ENCODE data around the gene UAP1L1.
"Not testable (repeated sequence)": the region's sequence is repeated elsewhere in the genome, so short reads cannot be mapped to it uniquely, and the experiment has no call there.

UAP1L1 gene

DNA sequence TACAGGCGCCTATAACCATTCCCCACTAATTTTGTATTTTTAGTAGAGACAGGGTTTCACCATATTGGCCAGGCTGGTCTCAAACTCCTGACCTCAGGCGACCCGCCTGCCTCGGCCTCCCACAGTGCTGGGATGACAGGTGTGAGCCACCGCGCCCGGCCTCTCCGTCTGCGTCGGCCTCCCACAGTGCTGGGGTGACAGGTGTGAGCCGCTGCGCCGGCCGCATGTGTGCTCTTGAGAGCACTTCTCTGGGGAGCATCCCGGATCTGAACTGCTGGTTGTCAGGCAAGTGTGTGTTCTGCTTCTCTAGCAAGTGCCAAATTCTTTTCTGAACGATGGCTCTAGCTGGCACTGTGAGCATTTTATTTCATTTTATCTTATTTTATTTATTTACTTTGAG lies 19.8 kb upstream of the UAP1L1 start:
- DNase-seq, result no peak

DNA sequence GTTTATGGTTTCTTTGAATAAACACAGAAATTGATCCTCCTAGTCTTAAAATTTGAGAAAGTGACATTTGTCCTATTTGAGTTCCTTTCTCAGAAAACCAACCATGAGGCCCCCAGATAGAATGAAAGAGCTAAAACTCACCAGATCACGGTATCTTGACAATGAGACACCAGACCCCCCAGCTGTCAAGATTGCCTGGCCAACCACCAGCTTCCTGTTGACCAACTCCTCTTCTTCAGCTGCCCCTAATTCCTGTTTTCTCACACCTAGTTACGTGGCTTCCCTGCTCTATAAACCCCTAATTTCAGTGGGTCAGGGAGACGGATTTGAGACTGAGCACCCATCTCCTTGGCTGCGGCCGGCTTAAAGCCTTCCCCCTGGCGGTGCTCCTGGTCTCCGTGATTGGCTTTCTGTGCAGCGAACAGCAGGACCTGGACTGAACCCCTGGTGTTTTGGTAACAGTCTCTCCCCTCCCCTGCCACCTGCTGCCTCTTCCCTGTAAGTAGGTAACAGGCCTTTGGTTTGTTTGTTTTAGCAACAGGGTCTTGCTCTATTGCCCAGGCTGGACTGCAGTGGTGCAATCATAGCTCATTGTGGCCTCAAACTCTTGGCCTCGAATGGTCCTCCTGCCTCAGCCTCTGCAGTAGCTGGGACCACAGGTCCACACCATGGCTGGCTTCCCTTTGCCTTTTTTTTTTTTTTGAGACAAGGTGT lies 18.6 kb upstream of the UAP1L1 start:
- no peak for DNase-seq

DNA sequence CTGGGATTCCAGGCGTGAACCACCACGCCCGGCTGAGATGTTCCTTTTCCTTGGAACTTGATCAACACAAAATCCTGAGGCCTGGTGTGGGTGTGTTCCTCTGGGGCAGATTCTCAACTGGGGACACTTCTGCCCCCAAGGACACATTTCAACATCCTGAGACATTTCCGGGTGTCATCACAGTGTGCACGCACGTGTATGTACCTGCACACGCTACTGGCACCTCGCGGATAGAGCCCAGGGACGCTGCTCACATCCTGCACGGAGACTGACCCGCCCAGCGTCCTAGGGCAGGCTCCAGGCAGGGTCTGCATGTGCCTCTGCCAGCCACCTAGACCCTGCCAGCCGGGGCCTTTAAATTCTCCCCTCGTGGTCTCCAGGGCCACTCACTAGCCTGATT lies 14.9 kb upstream of the UAP1L1 start:
- DNase-seq, result no peak

DNA sequence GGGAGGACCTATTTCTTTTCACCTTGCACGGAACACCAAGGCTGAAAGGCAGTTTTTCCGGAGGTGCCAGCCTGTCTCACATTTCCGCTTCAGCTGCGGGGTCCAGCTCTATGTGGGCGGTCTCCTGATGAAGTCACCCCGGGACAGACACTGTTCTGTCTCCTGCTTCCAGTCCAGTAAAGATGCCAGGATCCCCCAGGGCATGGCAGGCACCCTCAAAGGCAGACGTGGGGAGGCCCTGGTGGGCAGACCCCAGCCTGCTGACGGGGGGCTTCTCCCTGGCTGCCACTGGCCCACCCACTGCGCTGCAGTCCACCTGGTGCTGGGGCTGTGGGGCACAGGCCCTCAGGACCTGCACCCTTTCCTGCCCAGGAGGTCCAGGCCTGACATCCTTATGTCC lies 14.5 kb upstream of the UAP1L1 start:
- not testable (repeated sequence) for DNase-seq

DNA sequence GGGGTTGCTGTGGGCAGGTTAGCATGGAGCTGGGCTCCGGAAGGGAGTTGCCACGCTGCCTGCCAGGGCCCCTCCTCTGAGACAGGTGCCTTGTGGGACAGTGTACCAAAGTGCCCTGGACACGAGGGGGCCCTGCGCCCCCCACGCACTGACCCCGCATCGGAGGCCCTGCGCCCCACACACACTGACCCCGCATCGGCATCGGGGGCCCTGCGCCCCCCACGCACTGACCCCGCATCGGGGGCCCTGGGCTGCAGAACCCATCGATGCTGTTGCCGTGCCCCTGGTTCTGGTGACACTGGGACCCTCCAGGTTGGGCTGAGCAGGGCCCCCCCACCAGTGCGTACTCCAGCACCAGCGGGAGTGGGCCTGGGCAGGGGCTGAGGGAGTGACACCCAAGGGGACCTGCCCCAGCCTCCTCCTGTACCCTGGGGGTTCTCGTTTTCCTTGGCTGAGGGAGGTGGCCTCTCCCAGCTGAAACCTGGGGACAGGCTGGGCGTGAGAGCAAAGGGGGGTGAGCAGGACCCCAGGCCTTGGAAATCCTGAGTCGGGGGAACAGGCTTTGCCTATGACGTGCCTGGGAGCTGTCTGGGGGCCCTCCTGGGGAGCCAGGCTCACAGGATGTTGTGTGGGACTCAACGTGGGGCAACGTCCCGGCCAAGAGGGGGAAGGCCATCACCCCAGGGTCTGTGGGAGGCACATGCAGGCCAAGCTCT lies 13.8 kb upstream of the UAP1L1 start:
- no peak for DNase-seq

DNA sequence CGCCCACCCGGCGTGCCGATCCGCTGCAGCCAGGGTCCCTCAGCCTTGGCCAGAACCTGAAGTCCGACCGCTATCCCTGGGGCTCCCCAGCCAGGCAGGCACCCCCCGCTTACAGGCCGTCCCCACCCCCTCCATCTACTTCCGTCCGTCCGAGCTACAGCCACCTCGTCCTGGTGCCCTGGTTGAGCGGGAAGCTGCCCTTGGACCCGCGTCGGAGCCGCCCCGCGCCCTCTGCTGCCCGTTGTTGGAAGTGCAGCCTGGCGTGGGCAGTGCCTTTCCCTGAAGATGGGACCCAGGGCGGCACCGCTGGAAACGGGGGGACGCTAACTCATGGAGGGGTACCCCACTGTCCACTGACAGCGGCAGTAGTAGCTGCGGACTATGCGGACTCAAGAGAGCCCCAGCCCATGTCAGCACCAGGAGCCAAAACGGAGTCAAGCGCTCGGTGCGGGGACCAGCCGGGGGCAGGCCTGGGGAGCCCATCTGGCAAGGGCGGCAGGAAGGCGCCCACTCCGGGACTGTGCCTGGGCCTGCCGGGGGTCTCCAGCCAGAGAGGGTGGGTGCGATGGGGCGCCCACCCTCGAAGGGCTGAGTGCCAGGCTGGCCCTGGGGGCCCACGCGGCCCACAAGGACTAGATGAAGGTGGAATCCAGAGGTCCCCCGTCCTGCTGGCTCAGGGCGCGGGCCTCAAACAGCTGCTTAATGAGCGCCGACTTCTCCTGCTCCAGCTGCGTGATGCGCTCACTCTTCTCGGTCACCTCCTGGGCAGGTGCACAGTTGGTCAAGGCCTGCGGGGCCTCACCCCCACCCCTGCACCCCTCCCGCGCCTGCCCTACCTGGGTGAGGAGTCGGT lies 13.1 kb upstream of the UAP1L1 start:
- no peak for DNase-seq

DNA sequence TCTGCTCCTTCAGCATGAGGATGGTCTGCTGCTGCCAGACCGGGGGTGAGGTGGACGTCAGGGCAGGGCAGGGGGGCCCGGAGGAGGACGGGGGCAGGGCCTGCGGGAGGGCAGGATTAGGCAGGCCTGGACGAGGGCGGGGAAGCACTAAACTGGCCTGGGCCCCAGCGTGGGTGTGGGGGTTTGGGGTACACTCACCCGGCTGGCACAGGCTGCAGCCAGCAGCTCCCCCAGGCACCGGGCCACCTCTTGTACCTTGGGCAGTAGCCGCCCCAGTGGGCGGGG lies 12.5 kb upstream of the UAP1L1 start:
- no peak for DNase-seq

DNA sequence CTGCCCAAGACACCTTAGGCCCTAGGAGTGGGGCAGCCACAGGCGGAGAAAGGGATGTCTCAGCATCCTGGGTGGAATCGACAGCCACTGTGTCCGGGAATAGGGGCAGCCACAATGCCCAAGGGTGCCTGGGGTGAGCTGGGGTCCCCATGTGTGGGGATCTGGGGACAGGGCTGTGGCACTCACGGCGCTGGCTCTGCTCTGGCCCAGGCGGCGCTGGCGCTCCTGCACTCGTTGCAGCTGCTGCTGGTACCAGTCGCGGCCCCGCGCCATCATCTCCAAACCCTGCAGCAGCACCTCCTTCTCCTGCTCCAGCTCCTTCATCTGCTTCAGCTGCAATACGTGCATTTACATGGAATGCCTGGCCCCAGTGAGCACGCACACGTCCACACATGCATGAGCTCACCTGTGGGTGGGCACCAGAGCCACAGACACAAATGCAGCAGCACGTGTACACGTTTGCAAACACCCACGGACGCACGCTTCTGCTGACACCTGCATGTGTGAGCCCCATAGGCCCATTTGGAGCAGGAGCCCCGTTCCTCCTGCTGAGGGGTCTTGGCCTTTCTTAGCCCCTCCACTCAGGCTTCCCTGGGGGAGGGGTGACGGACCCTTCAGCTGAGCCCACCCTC lies 11.9 kb upstream of the UAP1L1 start:
- DNase-seq, result no peak

DNA sequence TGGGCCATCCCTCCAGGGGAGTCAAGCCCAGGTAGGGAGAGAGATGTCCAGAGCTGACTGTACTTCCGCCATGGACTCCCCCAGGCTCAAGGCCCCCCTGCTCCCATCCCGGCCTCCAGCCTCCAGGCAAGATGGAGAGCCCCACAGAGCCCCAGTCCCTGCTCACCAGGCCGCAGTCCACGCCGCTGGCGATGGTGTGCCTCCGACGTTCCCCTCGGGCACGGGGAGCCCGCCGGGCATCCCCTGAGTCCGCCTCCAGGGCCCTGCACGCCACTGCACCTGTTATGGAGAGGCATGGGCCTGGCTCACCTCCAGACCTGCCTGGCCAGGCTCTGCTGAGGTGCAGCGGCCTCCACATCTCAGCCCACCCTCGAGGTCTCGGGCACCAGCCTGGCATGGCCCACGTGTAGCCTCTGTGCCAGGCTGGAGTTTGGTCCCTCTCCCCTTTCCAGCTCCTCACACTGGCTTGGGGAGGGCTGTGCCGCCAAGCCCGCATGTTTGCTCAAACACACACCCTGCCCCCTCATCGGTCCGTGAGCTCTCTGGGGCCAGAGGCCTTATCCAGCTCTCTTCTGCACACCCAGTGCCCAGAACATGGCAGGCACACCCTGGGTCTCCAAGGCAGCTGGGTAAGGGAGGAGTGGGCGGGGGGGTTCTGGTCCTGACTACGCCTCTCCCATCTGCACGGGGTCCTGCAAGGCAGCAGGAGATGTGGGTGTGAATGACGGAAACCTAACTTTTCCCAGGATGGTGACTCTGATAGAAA lies 11.0 kb upstream of the UAP1L1 start:
- no peak for DNase-seq

DNA sequence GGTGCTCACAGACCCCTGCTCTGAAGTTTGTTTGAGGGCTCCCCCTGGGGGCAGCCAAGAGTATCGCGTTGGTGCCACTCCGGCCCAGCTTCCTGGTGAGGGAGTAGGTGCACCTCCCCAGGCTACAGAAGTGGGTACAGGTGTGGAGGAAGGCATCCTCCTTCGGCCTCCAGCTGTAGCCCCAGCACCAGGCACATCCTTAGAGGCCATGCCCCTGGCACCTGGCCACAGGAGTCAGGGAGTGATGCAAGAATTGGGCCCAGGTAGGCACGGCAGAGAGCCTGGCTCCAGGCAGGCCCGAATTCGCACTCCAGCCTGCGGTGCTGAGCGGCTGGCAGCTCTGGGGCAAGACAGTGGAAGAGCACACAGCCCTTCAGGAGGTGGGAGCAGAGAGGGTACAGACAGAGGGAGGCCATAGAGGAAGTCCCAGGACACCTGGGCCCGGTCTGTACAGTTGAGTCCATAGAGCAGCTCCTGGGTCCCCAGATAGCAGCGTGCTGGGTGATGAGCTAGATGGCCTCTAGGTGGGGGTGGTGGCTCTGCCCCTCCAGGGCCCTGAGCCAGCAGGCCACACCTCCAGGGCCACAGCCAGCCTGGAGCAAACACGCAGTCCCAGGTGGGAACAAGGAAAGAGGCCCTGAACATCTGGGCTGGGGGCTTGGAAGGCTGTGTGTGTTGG lies 9.3 kb upstream of the UAP1L1 start:
- DNase-seq, result no peak

DNA sequence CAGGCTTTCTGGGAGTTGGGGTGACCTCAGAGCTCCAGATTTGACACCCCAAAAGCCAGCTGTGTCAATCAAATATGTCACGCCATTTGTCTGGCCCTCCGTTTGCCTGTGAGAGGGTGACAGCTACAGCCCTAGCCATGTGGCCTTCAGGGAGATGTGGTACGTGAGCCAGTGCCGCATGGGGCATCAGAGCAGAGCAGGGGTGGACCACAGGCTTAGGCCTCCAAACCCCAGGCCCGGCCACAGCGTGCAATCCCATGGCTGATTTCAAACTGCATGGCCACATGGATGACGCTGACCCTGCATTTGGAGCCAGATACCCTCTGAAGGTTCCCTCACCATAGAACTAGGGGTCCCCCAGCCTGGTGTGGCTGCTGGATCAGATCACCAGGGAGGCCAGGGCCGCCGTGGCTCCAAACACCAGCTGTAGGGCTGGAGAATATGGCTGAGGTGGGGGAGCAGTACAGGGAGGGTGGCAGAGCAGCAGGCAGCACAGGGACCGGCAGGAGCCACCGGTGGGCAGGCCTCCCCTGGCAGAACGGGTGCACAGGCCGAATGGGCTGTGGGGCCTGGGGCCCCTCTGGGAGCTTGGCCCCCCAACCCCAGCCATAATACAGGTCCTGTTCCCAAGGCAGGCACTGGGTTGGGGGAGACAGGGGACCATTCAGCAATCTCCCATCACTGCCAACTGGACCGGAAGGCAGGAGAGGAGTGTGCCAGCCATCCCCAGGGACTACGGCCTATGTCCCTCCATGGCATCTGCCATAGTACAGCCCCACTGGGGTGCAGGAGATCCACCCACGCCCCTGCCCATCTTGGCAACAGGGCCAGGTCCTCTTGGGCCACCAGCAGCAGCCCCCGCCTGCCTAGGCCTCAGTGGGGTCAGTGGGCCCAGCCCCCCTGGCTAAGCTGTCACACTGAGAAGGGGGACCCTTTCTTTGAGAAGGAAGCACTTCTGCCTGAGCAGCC lies 8.5 kb upstream of the UAP1L1 start:
- DNase-seq, result no peak

DNA sequence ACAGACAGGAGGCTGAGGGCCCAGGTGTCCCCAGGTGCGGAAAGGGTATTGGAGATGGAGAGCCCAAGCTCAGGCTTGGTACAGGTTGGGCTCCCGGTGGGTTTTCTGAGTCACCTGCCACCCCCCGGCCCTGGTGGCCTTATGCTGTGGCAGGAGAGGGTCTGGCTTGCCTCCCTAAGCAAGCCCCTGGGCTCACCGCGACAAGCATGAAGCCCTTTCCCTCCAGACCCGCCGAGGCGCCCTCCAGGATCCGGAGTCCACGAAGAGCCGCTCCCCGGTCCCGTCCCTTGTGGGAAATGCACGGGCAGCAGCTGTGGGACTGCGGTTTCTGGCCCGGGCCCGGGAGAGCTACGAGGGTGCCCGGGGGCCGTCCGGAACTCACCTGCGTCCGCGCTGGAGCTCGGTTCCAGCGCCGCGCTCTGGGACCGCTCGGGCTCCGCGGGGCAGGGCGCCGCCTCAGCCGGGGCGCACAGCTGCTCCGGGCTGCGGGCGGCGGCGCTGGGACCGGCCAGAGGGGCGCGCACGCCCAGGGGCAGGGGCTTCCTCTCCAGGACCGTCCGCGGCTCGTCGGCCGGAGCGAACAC lies 7.7 kb upstream of the UAP1L1 start:
- DNase-seq, result no peak

DNA sequence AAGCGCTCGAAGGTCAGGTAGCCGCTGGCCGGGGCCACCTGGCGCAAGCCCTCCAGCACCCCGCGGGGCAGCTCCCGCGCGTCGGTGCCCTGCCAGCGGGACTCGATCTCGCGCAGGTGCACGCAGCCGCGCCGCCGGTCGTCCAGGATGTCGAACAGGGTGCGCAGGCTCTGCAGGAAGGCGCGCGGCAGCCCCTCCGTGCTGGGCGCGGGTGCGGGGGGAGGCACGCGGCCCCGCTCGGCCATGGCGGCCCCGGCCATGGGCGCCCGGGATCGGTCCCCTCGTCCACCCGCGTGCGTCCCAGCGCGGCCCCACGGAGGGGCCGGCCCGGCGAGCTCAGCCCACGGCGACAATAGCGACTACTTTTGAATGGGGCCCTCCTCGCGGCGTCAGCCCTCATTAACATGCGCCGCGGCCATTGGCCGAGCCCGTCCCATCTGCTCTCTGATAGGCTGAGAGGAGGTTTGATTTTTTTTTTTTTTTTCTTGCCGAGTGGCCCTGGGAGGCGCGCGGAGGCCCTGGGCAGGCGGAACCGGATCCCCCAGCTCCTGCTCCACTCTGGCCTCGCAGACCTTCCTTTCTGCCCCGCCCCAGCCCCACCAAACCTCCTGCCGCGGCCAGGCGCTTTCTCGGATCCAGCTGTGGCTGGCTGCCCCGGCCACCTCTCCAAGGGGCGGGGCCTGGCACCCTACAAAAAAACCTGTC lies 7.0 kb upstream of the UAP1L1 start, which contains the start of gene SAPCD2:
Gene SAPCD2, minus strand, starts transcription at position 357 of the 705 bp plus-strand sequence. Its CDS starts 97 bp downstream, at position 260.
- no peak for DNase-seq

DNA sequence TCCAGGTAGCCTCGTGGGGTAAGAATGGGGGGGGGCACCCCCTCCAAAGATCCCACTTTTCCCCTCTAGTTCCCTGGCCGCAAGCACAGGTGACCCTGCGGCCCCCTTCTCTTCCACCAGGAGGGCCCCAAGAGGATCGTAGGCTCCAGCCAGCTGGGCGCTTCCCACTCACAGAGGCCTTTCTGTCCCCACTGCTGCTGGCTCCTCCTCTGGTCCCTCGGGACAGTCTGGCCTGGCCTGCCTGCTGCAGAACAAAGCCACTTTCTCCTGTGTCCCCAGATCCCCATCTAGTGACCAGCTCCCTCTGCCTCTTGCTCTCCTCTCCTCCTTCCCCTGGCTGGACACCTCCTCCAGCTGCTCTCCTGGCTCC lies 6.4 kb upstream of the UAP1L1 start:
- DNase-seq, result no peak

DNA sequence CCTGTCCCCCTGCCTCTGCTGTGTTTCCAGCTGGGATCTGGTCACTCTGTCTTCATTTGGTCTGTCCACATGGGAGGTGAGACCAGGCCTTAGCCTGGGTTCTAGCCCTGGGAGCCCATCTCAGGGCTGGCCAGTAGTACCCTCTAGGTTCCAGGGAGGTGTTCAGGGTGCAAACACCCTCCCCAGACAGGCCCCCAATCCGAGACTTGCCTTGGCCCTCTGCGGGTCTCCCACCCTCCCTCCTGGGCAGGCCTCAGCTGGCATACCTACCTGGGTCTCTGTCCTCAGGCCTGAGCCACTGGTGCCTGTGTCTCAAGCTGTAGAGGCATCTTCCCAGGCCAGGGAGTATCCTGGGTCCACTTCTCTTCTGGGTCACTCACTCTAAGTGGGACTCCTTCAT lies 6.0 kb upstream of the UAP1L1 start:
- DNase-seq, result no peak

DNA sequence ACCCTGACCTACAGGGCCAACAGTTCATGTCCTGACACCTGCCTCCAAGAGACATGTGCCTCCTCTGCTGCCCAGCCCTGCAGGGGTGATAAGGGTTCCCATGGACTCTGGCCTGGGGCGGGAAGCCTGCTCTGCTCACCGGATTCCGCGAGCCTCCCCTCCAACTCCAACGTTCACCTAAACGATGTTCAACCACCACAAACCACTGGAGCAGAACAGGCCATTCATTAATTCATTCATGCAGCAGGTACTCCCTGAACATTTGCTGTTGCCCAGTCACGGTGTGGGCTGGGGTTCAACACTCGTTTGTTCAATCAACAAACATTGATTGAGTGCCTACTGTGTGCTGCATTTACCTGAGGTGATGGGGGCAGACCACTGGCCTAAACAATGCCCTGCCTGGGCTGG lies 3.3 kb upstream of the UAP1L1 start:
- no peak for DNase-seq

DNA sequence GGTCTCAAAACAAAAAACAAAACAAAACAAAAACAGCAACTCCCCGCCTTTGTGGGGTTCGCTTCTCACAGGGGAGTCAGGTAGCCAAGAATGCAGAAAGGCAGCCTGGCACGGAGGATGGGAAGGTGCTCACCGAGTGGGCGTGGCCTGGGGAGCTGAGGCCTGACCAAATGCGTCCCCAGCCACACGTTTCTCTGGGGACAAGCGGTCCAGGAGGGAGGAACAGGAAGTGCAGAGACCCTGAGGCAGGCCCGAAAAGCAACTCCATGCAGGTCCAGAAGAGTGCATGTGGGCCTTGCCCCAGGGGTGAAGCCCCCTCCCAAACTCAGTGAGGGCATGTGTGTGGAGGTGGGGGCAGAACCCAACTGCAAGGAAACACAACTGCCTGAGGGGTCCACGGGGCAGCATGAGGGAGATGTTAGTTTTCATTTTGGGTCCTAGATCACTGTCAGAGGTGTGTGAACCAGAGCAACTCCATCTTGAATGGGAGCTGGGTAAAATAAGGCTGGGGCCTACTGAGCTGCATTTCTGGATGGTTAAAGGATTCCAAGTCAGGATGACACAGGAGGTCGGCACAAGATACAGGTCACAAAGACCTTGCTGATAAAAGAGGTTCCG lies 2.6 kb upstream of the UAP1L1 start:
- no peak for DNase-seq

DNA sequence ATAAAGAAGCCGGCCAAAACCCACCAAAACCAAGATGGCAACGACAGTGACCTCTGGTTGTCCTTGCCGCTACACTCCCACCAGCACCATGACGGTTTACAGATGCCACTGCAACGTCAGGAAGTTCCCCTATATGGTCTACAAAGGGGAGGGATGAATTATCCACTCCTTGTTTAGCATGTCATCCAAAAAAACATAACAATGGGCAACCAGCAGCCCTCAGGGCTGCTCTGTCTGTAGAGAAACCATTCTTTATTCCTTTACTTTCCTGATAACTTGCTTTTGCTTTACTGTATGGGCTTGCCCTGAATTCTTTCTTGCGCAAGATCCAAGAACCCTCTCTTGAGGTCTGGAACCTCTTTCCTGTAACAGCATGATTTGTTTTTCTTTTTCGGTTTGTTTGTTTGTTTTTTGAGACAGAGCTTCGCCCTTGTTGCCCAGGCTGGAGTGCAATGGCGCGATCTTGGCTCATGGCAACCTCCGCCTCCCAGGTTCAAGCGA lies 2.0 kb upstream of the UAP1L1 start:
- no peak for DNase-seq

DNA sequence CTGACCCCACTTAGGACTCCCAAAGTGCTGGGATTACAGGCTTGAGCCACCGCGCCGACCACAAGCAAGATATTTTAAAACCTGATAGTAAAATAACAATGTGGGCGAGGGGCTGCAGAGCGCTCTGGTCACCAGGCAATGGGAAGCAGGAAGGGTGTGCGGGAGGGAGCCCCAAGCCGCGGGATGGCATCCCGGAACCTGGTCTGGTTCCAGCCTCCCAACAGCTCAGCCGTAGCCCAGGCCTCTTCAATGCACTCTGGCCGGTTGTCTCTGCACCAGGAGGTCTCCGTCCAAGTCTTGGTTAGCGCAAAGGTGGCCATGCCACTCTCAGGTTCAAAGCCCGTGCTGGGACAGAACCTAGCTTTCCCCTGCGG lies 694 bp upstream of the UAP1L1 start:
- no peak for DNase-seq

Data from cortex of kidney (tissue), 1 donor.